Activated CD8-positive, alpha-beta memory T cell treated with anti-CD3 and anti-CD28 coated beads, Interleukin-2, amount 50 U/mL, for 24 hours (primary cell): ENCODE data around the gene SOBP.

Experiments
- DNase-seq: peaks from one replicate; pipeline ENCODE4 v3.0.0-alpha.2; 2020; ENCODE audit errors: extremely low read depth

Gene SOBP

GRCh38 chr6:107523794-107524193 lies 33.9 kb downstream of the SOBP start:
- DNase-seq: no peak

- no peak for DNase-seq
Measured at GRCh38 chr6:107524626-107525025, 34.7 kb downstream of the SOBP start.

DNA sequence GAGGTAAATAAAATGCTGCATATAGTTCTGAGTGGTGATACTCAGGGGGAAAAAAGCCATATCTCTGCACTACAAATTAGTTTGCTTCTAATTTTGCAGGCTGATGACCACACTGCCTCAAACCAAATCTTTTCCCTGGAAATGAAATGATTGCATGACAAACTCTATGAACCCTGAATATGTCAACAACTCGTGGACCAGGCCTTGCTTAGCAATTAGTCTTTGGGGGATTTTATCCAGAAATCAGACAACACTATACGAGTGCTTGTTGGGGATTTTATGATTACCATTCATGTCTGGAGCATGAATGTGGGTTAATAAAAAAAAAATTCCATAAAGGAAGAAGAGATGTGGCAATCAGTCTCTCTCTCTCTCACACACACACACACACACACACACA lies 42.0 kb downstream of the SOBP start:
- DNase-seq: no peak

DNA sequence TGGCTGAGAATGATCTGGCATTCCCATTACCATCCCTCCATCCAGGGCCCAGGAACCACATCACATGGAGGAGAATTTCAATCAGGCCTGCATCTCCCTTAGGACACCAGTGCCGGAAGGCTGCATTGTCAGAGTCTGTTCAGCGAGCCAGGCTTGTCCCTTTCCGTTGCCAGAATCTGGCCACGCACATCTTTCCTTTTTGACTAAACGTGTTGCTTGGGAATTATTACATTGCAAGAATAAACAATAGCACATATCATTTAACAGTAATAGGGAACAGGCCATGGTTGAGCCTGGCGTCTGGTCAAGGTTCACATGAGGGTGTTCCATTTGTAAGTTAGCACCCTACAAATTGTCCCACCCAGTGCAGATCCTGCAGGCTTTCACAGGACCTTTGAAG lies 42.8 kb downstream of the SOBP start:
- DNase-seq: no peak

GRCh38 chr6:107533415-107534059 lies 43.6 kb downstream of the SOBP start:
- no peak for DNase-seq

- no peak for DNase-seq
Measured at GRCh38 chr6:107534571-107535141, 44.7 kb downstream of the SOBP start.

DNA sequence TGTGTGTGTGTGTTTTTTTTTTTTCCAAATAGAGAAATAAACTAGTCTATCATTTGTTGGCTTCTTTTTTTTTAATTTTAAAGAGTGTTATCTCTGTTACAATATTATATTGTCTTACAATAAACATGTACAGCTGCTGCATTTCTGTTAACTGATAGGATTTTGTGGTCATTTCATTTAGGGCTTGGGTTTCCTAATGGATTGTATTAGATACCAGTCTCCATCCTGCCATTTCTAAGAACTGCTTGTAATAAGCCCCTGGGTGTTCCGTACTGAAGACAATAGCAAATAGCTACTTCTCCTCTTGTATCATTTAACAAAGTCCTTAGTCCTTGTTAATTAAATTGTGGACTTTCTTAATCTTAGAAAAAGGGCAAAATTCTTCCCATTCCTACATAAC lies 45.7 kb downstream of the SOBP start:
- DNase-seq: no peak

DNA sequence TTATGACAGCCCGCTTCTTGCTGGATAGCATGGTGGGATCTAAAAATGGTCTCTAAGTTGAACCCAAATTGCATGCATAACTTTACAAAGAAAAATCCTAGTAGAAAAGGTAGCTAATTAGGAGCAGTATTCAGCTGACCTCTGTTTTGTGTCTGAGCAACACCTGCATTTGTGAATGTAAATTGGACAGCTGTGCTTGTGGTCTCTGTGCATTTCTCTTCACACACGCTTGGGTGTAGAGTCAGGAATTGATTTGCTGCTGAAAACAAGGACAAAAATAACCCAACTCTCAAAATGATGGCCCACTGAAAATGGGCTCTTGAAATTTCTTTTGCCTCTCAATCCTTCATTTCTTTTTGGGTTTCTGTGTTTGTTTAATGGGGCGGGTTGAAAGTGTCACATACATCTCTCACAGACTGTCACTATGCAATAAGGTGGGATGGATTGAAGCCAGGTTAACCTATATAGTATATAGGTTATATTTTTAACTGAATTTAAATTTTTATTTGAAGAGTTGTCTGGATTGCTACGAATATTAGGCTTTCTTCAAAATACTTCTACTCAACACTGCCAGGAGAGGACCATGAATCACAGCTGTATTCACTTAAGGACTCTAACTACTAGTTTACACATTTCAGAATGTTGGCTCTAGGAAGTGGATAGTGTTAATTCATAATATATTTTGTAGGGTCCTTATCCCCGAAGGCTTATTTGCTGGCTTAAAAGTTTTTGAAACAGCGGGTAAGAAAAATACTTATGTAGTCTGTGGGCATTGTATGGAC lies 46.5 kb downstream of the SOBP start:
- DNase-seq: no peak

GRCh38 chr6:107537559-107537958 lies 47.6 kb downstream of the SOBP start:
- no peak for DNase-seq

- no peak for DNase-seq
Measured at GRCh38 chr6:107538856-107539387, 49.0 kb downstream of the SOBP start.

- no peak for DNase-seq
Measured at GRCh38 chr6:107539409-107539808, 49.5 kb downstream of the SOBP start.

DNA sequence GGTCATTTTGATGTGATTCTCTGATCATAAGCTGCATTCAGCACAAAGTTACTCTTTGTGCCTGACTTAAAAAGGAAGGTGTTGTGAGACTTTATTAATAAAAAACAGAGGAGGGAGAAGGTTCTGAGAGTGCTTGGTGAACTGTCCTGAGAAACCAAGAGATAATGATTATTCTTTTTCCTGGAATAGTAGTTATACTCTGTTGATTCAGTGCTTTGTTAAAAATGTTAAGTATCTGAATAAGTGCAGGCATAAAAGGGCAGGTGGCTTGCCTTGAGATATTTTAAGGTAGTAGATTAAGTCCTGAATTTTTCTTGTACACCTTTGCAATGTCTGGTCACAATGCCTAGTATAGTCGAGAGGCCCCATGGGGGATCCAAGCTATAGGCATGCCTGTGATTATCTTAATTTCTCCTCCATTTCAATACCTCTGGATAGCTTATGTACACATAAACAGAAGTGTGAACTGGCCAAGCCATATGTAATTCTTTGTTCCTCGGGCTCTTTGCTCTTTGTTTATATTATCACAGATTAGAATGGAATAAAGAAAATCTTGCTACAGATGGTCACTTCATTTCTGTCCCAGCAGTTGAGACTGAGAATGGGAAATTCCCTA lies 50.0 kb downstream of the SOBP start:
- DNase-seq: no peak

DNA sequence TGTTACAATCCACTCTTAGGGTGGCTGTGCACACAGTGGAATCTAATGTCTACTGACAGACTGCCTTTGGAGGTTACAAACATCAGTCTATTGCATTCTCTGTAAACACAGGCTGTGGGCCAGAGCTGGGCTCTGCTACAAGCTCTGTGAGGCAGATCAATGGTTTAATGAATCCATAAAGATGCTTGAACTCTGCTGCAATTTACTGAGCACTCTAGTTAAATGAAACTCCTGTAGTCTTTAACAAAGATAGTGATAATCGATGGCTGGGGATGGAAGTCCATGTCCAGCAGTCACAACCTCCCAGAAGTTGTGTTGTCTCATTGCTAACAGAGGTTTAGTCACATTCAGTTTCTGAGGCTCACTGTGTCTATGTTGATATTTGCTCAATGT lies 50.5 kb downstream of the SOBP start:
- DNase-seq: no peak

DNA sequence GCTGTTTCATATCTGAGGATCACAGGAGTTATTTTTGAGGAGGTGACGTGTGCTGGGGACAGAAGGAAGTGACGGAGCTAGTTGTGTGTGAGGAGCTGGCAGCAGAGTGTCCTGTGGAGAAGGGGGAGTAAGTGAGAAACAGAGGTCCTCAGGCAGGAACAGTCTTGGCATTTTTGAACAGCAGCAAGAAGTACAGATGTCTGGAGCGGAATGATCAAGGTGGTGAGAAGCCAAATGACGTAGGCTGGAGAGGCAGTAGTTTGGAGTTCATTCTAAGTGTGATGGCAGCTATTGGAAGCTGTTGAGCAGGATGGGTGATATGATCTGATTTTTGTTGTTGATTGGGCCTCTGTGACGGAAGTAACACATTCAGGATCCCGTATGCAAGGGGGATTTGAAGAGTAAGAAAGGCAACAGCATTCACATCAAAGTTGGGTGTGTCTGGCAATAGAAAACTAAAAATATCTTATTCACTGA lies 52.3 kb downstream of the SOBP start:
- no peak for DNase-seq

- DNase-seq: no peak
Measured at GRCh38 chr6:107543088-107543487, 53.2 kb downstream of the SOBP start.

DNA sequence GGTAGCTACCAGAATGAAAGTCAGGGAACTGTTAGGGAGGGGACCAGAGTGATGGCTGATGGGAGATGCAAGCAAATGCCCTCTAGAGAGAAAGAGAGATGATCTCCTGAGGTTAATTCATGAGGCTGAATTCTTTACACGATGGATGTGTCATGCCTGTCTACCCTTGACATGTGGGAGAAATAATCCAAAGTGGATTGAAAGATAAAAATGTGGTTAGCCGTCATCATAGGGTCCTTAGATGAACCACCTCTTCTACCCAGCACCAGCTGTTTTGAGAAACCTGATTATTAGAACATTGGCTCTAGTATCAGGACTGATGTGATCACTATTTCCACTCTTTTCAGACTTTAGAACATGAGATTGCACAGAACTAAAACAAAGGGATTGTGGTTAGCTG lies 53.6 kb downstream of the SOBP start:
- no peak for DNase-seq

- no peak for DNase-seq
Measured at GRCh38 chr6:107545763-107546162, 55.8 kb downstream of the SOBP start.

GRCh38 chr6:107546691-107547450 lies 57.0 kb downstream of the SOBP start:
- DNase-seq: no peak

GRCh38 chr6:107547451-107547840 lies 57.5 kb downstream of the SOBP start:
- no peak for DNase-seq

GRCh38 chr6:107550241-107550840 lies 60.4 kb downstream of the SOBP start:
- no peak for DNase-seq

- DNase-seq: no peak
Measured at GRCh38 chr6:107550906-107551305, 61.0 kb downstream of the SOBP start.
